HUDEP-2 (cell line): ENCODE results near the gene OR2V1.
"Not testable (repeated sequence)": the region's sequence is repeated elsewhere in the genome, so short reads cannot be mapped to it uniquely, and the experiment has no call there.

ENCODE experiments used
- DNase-seq, 76 experiments: peaks; one replicate each; lab custom pipeline; 2025; ENCODE audit not compliant: unreplicated experiment in 76 of 76; lab: John Stamatoyannopoulos, UW

OR2V1 gene

DNA sequence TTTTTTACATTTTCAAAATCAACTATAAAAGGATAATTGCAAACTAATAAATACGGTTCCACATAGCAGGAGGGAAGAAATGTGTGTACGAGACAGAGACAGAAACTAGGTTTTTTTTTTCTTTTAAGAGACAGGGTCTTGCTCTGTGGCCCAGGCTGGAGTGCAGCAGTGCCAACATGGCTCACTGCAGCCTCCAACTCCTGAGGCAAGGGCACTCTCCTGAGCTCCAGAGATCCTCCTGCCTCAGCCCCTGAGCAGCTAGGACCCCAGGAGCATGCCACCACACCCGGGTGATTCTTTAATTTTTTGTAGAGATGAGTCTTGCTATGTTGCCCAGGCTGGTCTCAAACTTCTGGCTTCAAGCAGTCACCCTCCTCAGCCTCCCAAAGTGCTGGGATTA lies 2.1 kb upstream of the OR2V1 start:
- no peak for DNase-seq

DNA sequence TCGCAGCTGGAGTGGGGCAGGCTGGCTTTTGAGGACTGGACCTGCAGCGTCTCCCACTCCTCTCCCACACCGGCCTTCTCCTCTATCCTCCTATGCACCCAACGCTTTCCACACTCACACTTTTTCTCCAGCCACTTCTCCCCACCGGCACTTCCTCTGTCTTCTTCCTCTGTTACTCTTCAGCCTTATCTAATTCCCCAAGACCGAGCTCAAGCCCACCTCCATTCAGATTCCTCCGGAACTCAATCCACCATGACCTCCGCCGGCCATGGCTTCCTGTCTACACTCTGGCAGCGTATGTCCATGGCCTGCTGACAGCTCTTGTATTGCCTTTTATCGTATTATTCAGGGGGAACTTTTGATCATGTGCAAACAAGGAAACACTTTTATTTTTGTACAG lies 545 bp upstream of the OR2V1 start:
- DNase-seq = no peak

- not testable (repeated sequence) for DNase-seq
Measured at GRCh38 chr5:181130081-181130480, 888 bp downstream of the OR2V1 start.

DNA sequence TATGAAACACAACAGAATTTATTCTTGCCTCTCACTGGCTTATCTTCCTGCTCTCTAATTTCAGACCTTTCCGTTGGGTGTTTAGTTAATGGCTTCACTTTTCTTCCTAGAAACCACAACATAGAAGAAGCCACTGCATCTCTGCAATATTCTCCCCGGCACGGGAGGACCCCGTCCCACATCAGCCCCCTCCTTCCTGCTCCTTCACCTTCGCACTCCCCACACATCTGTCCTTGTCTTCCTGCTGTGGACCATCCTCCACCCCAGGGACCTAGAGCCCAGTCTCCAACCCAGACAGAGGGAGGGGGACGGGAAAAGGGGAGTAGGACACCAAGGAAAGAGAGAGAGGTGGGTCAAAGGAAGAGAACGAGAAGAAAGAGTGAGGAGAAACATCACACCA lies 1.4 kb downstream of the OR2V1 start:
- no peak for DNase-seq

GRCh38 chr5:181127907-181128626 lies 2.9 kb downstream of the OR2V1 start:
- DNase-seq = no peak

- no peak for DNase-seq
Measured at GRCh38 chr5:181127456-181127855, 3.5 kb downstream of the OR2V1 start.

- no peak for DNase-seq
Measured at GRCh38 chr5:181126841-181127240, 4.1 kb downstream of the OR2V1 start.

DNA sequence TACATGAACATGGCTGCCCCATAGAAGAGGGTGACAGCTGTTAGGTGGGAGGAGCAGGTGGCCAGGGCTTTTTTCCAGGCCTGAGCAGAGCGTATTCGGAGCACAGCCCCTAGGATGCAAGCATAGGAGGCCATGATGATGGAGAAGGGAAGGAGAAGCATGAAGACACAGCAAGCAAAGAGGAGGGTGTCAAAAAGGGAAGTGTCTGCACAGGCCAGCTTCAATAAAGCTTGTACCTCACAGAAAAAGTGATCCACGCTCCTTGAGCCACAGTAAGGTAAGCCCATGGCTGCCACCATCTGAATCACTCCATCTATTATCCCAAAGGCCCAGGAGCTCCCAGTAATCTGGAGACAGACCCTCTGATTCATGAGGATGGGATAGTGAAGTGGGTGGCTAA lies 6.4 kb downstream of the OR2V1 start:
- DNase-seq = no peak

GRCh38 chr5:181121675-181122561 lies 9.1 kb downstream of the OR2V1 start:
- no peak for DNase-seq

GRCh38 chr5:181120761-181121160 lies 10.2 kb downstream of the OR2V1 start:
- DNase-seq = no peak

GRCh38 chr5:181120306-181120705 lies 10.7 kb downstream of the OR2V1 start:
- no peak for DNase-seq

GRCh38 chr5:181119105-181119504 lies 11.9 kb downstream of the OR2V1 start:
- no peak for DNase-seq

DNA sequence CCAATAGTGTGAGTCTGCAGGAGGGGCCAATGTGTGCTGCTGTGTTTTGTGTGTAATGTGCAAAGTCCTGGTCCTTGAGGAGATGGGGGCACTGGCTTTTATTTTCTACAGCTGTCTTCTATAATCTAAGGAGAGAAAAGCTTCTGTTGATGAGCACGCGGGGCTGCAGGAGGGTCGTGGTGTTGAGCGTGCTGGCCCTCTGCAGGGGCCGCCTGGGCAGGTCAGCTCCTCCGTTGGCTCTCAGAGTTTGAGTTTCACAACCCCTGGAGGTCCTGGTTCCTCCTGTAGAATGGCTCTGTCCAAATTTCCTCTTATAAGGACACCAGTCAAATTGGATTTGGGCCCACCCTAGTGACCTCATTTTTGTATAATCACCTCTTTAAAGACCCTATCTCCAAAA lies 12.6 kb downstream of the OR2V1 start:
- DNase-seq = no peak

DNA sequence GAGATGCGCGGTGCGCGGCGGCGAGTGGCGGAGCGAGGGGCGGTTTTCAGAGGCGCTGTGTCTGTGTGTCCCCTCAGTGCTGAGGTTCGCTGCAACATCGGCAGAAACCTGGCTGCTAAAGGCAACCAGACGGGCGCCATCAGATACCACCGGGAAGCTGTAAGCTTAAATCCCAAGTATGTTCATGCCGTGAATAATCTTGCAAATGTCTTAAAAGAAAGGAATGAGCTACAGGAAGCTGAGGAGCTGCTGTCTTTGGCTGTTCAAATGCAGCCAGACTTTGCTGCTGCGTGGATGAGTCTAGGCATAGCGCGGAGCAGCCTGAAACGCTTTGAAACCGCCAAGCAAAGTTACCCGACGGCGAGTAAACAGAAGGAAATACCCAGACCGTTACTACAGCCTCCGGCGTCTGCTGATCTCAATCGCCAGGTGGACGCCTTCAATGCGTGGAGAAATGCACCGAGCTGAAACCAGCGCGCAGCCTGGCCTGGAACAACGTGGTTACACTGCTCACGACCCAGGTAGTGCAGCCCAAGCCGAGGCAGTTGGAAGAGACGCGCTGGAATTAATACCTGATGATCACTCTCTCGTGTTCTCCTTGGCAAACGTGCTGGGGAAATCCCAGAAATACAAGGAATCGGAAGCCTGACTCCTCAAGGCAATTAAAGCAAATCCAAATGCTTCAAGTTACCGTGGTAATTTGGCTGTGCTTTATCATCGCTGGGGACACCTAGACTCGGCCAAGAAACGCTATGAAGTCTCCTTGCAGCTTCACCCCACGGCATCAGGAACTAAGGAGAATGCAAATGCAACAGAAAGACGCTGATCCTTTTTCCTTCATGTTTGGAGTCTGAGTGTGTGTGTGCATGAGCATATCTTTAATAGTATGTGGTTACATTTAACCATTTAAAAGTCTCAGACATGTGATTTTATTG lies 15.9 kb downstream of the OR2V1 start:
- DNase-seq = peak in 1 of 76 experiments; percentile 8

DNA sequence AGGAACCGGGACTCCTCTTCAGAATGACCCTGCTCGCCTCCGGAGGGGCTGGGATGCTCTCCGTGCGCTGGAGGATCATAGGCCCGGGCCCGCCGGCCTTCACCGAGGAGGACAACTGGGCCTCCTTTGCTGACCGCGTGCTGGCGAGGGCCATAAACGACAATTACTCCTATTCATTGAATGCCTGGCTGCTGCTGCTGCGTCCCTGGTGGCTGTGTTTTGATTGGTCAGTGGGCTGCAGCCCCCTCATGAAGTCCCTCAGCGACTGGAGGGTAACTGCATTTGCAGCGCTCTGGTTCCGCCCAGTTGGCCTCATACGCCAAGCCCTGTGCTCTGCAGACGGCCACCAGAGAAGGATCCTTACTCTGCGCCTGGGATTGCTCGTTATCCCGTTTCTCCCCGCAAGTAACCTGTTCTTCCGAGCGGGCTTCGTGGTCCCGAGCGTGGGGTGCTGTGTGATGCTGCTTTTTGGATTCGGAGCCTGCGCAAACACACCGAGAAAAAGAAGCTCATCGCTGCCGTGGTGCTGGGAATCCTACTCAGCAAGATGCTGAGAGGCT lies 16.6 kb downstream of the OR2V1 start:
- no peak for DNase-seq

- DNase-seq = not testable (repeated sequence)
Measured at GRCh38 chr5:181113572-181113971, 17.4 kb downstream of the OR2V1 start.

DNA sequence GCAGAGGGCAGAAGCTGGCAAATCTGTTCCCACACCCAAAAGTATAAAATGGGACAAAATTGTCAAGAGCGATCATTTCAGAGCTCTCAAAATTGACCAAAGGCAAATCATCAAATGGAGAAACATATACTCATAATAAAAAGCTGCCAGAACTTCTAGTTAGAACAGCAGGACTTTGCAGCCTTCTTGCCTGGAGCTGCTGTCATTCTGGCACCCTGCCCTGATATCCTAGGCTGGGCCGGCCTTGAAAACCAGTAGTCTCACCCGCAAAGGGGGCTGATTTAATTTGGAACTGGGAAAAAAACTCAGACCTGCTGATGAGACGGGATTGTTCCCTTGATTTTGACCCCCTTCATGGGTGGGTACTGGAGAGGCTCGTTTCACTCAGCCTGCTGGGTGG lies 18.5 kb downstream of the OR2V1 start:
- DNase-seq = peak in 31 of 76 experiments; percentile 3 to 54 (median 22)

DNA sequence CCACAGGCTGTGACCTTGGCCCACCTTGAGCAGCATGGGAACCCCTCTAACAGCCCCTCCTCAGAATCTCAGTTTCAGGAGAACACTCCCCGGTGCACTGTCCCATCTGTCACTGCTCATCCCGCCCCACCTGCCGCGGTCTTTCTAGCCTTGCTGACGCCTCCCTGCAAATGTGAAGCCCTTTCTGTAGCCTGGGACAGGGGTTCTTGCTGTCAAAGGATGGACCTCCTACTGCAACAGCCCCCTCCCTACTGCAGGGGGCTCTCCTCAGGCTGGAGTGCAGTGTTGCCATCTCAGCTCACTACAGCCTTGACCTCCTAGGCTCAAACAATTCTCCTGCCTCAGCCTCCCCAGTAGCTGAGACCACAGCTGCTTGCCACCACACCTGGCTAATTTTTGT lies 20.0 kb downstream of the OR2V1 start:
- DNase-seq = no peak

DNA sequence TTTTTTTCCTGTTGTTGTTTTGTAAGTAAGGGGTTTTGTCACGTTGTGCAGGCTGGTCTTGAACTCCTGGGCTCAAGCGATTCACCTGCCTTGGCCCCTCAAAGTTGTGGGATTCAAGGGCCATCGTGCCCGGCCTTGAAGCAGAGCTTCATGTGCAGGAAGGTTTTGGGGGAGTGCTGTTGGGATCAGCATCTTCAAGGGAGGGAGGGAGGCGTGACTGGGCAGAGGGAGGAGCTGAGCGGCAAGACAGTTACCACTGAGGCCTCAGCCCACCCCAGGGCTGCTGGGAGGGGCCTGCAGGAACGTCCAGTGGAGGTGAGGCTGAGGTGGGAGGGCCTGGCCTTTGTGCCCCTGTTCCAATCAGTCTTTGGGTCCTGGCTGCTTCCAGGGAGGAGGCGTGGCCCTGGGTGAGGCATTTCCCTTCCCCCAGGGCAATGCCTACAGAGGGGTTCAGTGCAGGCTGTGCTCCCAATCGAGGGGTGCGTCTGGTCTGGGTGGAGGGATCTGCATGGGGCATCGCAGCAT lies 21.4 kb downstream of the OR2V1 start:
- peak in 56 of 76 experiments; percentile 12 to 74 (median 46) for DNase-seq

- DNase-seq = no peak
Measured at GRCh38 chr5:181108578-181109165, 22.3 kb downstream of the OR2V1 start.
